Osteocyte (in vitro differentiated cells): ENCODE measurements around the gene CDC25B. TPM values are rescaled to one million over a fixed set of nuclear protein-coding genes. Genes with fewer than 3 reads are reported as not detected.
A peak's percentile ranks its signal among the peaks of the same experiment; 100 is the strongest.

Experiments
- DNase-seq: peaks from one replicate; pipeline ENCODE4 v3.0.0; 2021; ENCODE audit warnings: mixed read lengths; ENCODE audit not compliant: unreplicated experiment; ENCODE audit errors: extremely low spot score
- H3K27ac Mint-ChIP-seq: one replicate; pipeline ENCODE4 v1.8.0; 2021; ENCODE audit warnings: mild to moderate bottlenecking, mixed read lengths; ENCODE audit not compliant: unreplicated experiment
- H3K27me3 Mint-ChIP-seq: one replicate; pipeline ENCODE4 v1.8.0; 2021; ENCODE audit warnings: mixed read lengths; ENCODE audit not compliant: unreplicated experiment
- H3K36me3 Mint-ChIP-seq: one replicate; pipeline ENCODE4 v1.8.0; 2021; ENCODE audit warnings: mixed read lengths; ENCODE audit not compliant: unreplicated experiment
- H3K4me1 Mint-ChIP-seq: one replicate; pipeline ENCODE4 v1.8.0; 2021; ENCODE audit warnings: mixed read lengths; ENCODE audit not compliant: unreplicated experiment
- H3K4me3 Mint-ChIP-seq: one replicate; pipeline ENCODE4 v1.8.0; 2021; ENCODE audit warnings: mild to moderate bottlenecking, moderate library complexity, mixed read lengths; ENCODE audit not compliant: unreplicated experiment
- H3K9me3 Mint-ChIP-seq: one replicate; pipeline ENCODE4 v1.8.0; 2021; ENCODE audit warnings: mixed read lengths; ENCODE audit not compliant: unreplicated experiment
- total RNA-seq: library from RNA; stranded (reverse); gene quantifications from 2 replicates; pipeline ENCODE4 v1.2.1, GENCODE V29; 2021
- TF ChIP-seq, protein P1 (sequence below): fragments of 200-600 bp; sonication (generic); IDR thresholded peaks from 2 replicates; pipeline ENCODE4 v1.5.0; 2021; ENCODE audit warnings: antibody characterized with exemption, mild to moderate bottlenecking, moderate library complexity

CDC25B gene
- total RNA-seq, 1 donor from 2014 or later = 197 TPM

DNA sequence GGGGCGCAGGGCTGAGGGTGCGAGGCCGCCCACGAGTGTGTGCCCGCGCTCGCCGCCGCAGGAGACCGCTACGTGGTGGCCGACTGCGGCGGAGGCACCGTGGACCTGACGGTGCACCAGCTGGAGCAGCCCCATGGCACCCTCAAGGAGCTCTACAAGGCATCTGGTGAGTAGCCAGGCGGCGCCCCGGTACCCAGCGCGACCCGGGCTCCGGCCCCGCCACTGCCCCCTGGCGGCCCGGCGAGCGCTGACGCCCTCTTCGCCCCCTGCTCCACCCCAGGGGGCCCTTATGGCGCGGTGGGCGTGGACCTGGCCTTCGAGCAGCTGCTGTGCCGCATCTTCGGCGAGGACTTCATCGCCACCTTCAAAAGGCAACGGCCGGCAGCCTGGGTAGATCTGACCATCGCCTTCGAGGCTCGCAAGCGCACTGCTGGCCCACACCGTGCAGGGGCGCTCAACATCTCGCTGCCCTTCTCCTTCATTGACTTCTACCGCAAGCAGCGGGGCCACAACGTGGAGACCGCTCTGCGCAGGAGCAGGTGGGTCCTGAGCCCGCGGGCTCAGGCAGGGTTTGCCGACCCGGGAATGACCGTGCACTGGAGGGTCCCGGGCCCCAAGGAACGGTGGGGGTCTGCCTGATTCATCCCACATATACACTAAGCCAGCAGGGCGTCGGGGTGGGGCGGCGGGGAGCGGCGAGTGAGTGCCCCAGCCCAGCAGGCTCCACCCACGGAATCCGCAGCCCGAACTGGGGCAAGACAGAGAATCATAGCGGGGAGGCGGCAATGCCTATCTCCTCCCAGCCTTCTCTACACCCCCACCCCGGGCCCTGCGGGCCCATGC lies 46.2 kb upstream of the CDC25B start:
- no peaks in the 10 kb centered on the region for H3K9me3 Mint-ChIP-seq
- peaks cover 7% of the 10 kb centered on the region for H3K27me3 Mint-ChIP-seq
- peak overlapping the region; percentile 44 for H3K4me3 Mint-ChIP-seq
- H3K36me3 Mint-ChIP-seq = no peaks in the 10 kb centered on the region
- H3K27ac Mint-ChIP-seq = no peak overlapping the region
- TF ChIP-seq, protein P1, sequence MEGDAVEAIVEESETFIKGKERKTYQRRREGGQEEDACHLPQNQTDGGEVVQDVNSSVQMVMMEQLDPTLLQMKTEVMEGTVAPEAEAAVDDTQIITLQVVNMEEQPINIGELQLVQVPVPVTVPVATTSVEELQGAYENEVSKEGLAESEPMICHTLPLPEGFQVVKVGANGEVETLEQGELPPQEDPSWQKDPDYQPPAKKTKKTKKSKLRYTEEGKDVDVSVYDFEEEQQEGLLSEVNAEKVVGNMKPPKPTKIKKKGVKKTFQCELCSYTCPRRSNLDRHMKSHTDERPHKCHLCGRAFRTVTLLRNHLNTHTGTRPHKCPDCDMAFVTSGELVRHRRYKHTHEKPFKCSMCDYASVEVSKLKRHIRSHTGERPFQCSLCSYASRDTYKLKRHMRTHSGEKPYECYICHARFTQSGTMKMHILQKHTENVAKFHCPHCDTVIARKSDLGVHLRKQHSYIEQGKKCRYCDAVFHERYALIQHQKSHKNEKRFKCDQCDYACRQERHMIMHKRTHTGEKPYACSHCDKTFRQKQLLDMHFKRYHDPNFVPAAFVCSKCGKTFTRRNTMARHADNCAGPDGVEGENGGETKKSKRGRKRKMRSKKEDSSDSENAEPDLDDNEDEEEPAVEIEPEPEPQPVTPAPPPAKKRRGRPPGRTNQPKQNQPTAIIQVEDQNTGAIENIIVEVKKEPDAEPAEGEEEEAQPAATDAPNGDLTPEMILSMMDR = peak; percentile 82
- H3K4me1 Mint-ChIP-seq = peaks cover 9% of the 10 kb centered on the region
- DNase-seq = no peak

GRCh38 chr20:3751305-3751674 lies 44.8 kb upstream of the CDC25B start:
- H3K36me3 Mint-ChIP-seq = no peaks in the 10 kb centered on the region
- TF ChIP-seq, protein P1 = no peak
- no peak for DNase-seq
- H3K4me1 Mint-ChIP-seq = peaks cover 8% of the 10 kb centered on the region
- peaks cover 2% of the 10 kb centered on the region for H3K27me3 Mint-ChIP-seq
- H3K4me3 Mint-ChIP-seq = peak overlapping the region; percentile 18
- H3K9me3 Mint-ChIP-seq = no peaks in the 10 kb centered on the region
- H3K27ac Mint-ChIP-seq = no peak overlapping the region

- H3K4me3 Mint-ChIP-seq = peak overlapping the region; percentile 58
- H3K4me1 Mint-ChIP-seq = peaks cover 8% of the 10 kb centered on the region
- no peak for DNase-seq
- H3K27me3 Mint-ChIP-seq = peaks cover 2% of the 10 kb centered on the region
- no peaks in the 10 kb centered on the region for H3K9me3 Mint-ChIP-seq
- TF ChIP-seq, protein P1 = no peak
- H3K36me3 Mint-ChIP-seq = no peaks in the 10 kb centered on the region
- H3K27ac Mint-ChIP-seq = no peak overlapping the region
Measured at GRCh38 chr20:3751675-3752385, 44.3 kb upstream of the CDC25B start.

DNA sequence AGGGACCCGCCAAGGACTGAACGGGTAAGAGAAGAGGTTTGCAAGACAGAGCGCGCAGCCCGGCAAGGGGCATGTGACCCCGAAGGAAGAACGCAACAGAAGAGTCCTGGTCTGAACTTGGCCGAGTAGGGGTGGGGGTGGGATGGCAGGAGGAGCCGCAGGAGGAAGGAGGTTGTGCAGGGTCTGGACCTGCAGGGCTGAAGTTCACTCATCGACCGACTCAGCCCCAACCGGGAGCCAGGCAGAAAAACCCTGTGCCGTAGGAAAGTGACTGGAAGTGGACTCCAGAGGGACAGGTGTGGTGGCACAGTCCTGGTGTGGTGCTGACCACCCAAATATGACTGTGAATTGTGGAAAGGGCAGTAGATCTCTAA lies 43.7 kb upstream of the CDC25B start:
- H3K36me3 Mint-ChIP-seq = no peaks in the 10 kb centered on the region
- no peak for DNase-seq
- H3K4me1 Mint-ChIP-seq = peaks cover 8% of the 10 kb centered on the region
- TF ChIP-seq, protein P1 = no peak
- H3K9me3 Mint-ChIP-seq = no peaks in the 10 kb centered on the region
- peak overlapping the region; percentile 58 for H3K4me3 Mint-ChIP-seq
- no peak overlapping the region for H3K27ac Mint-ChIP-seq
- H3K27me3 Mint-ChIP-seq = peaks cover 1% of the 10 kb centered on the region

- H3K9me3 Mint-ChIP-seq = no peaks in the 10 kb centered on the region
- DNase-seq = no peak
- no peak overlapping the region for H3K27ac Mint-ChIP-seq
- TF ChIP-seq, protein P1 = peak; percentile 74
- no peak overlapping the region for H3K4me3 Mint-ChIP-seq
- peaks cover 2% of the 10 kb centered on the region for H3K36me3 Mint-ChIP-seq
- no peaks in the 10 kb centered on the region for H3K27me3 Mint-ChIP-seq
- peaks cover 8% of the 10 kb centered on the region for H3K4me1 Mint-ChIP-seq
Measured at GRCh38 chr20:3753098-3753497, 43.0 kb upstream of the CDC25B start.
